HG03571 (cell line): ENCODE results near the gene RHNO1.

Experiments used
- ATAC-seq: cut with Tn5 transposase; IDR thresholded peaks from one replicate; pipeline ENCODE4 v1.9.1; 2021; ENCODE audit not compliant: unreplicated experiment

The RHNO1 gene

GRCh38 chr12:2877047-2877952 is at the start of gene RHNO1, which contains the start of gene FOXM1:
RHNO1 (plus strand) TSS chr12:2877223; CDS start chr12:2885367, 8,144 bp downstream.
FOXM1 (minus strand) TSS chr12:2877174; CDS start chr12:2874478, 2,696 bp downstream.
- ATAC-seq = peak; percentile 66

GRCh38 chr12:2829275-2829674 is 47.7 kb upstream of the RHNO1 start:
- no peak for ATAC-seq

GRCh38 chr12:2832550-2833127 is 44.4 kb upstream of the RHNO1 start:
- no peak for ATAC-seq

GRCh38 chr12:2833327-2833726 is 43.7 kb upstream of the RHNO1 start:
- no peak for ATAC-seq

GRCh38 chr12:2833810-2834209 is 43.2 kb upstream of the RHNO1 start:
- ATAC-seq = no peak

GRCh38 chr12:2834581-2835491 is 42.2 kb upstream of the RHNO1 start, which contains the start of gene NRIP2:
NRIP2 (minus strand) TSS chr12:2835035; CDS start chr12:2834983, 52 bp downstream.
- no peak for ATAC-seq

GRCh38 chr12:2835691-2836403 is 41.2 kb upstream of the RHNO1 start:
- ATAC-seq = no peak

GRCh38 chr12:2836574-2836973 is 40.4 kb upstream of the RHNO1 start:
- no peak for ATAC-seq

- no peak for ATAC-seq
Observed at GRCh38 chr12:2841056-2841650, 35.9 kb upstream of the RHNO1 start.

GRCh38 chr12:2842948-2843347 is 34.1 kb upstream of the RHNO1 start:
- ATAC-seq = no peak

- no peak for ATAC-seq
Observed at GRCh38 chr12:2844786-2845185, 32.2 kb upstream of the RHNO1 start.

GRCh38 chr12:2845280-2845679 is 31.7 kb upstream of the RHNO1 start:
- ATAC-seq = no peak

- no peak for ATAC-seq
Observed at GRCh38 chr12:2851931-2852330, 25.1 kb upstream of the RHNO1 start.

- no peak for ATAC-seq
Observed at GRCh38 chr12:2853626-2854025, 23.4 kb upstream of the RHNO1 start.

- ATAC-seq = no peak
Observed at GRCh38 chr12:2854669-2855453, 22.2 kb upstream of the RHNO1 start.

- no peak for ATAC-seq
Observed at GRCh38 chr12:2855546-2855945, 21.5 kb upstream of the RHNO1 start.

GRCh38 chr12:2856051-2856450 is 21.0 kb upstream of the RHNO1 start:
- no peak for ATAC-seq

- ATAC-seq = no peak
Observed at GRCh38 chr12:2857021-2857431, 20.0 kb upstream of the RHNO1 start, which contains the start of gene TEX52. TEX52 (minus strand) TSS chr12:2857039; CDS start chr12:2857026, 13 bp downstream.

GRCh38 chr12:2857576-2857975 is 19.4 kb upstream of the RHNO1 start:
- ATAC-seq = no peak
